ENCODE results near the gene CPB1. TPM values are rescaled to one million over a fixed set of nuclear protein-coding genes. Genes with fewer than 3 reads are reported as not detected.

Gene CPB1
- polyA plus RNA-seq, 1 experiment, result not detected

GRCh38 chr3:148847351-148847750 lies 19.7 kb downstream of the CPB1 start:
- Histone ChIP-seq H3K27me3 (ENCODE audit: control insufficient read depth, insufficient read depth, low read length) (no peaks in the 10 kb centered on the region), H3K9me3 (ENCODE audit: control insufficient read depth, insufficient read depth, low read length) (no peaks in the 10 kb centered on the region), H3K27ac (ENCODE audit: low read depth, low read length) (no peak overlapping the region), H3K4me3 (ENCODE audit: low read depth, low read length) (no peak overlapping the region)
- TF ChIP-seq CTCF (IDR thresholded peaks at IDR 0.05; ENCODE audit: low read depth, low read length), result no peak
- CTCF ChIA-PET, result interaction anchor here (0.6 to 3.1 kb wide), 2 partner anchors 9 to 13 kb away, joined by 3 to 18 read pairs; no protein-coding TSS in a partner anchor
- POLR2A ChIA-PET, result no interaction called here
- no peak for DNase-seq (ENCODE audit: low read depth, low spot score)

DNA sequence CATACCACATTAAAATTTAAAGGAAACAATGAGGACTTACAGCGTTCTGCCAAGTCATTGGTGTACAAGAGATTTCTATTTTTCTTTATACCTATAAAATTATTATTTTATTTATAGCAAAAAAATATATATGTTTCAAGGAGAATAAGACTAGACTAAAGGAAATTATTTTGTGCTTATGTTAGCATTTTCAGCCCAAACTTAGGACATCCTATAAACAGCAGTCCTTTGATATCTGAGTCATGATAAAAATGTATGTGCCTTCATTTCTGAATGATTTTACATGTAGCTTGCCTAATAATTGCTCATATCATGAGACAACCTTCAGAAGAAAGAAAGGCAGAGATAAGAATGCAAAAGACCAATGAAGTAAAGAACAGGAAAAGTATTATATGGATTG lies 20.8 kb downstream of the CPB1 start:
- H3K4me3 ChIP-seq (ENCODE audit: low read depth, low read length), result no peak overlapping the region
- no peaks in the 10 kb centered on the region for H3K27me3 ChIP-seq (ENCODE audit: control insufficient read depth, insufficient read depth, low read length)
- no peaks in the 10 kb centered on the region for H3K9me3 ChIP-seq (ENCODE audit: control insufficient read depth, insufficient read depth, low read length)
- DNase-seq (ENCODE audit: low read depth, low spot score), result no peak
- POLR2A ChIA-PET, result no interaction called here
- CTCF ChIA-PET, result interaction anchor here (3.1 kb wide), 1 partner anchor 12 kb away, joined by 18 read pairs; no protein-coding TSS in a partner anchor
- no peak for TF ChIP-seq CTCF (IDR thresholded peaks at IDR 0.05; ENCODE audit: low read depth, low read length)
- H3K27ac ChIP-seq (ENCODE audit: low read depth, low read length), result no peak overlapping the region

DNA sequence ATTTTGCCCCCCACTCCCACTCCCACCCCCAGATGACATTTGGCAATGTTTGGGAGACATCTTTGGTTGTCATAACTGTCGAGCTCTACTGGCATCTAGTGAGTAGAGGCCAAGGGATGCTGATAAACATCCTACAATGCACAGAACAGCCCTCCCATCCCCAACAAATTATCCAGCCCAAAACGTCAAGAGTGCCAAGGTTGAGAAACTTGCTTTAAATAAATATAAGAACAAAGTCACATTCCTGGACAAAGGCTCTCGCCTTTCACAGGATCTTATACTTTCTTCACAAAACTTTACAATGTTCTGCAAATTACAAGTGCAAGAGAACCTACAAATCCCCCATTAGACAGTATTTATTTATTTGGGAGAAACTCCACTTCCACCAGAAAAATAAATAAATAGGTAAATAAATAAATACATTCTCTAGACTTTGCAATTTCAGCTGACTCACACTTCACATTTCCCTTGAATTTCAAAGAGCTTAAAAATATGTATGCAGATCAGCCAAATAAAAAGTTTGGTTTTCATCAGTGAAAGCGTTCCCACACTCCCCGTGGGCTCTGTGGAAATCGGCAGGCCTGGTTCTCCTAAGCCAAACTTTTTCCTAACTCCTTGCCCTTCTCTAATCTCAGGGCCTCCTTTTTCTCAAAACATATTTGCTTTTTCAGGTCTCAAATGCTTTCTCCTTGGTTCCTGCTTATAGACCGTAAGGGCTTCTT lies 24.8 kb downstream of the CPB1 start:
- Histone ChIP-seq H3K27me3 (ENCODE audit: control insufficient read depth, insufficient read depth, low read length) (no peaks in the 10 kb centered on the region), H3K27ac (ENCODE audit: low read depth, low read length) (no peak overlapping the region), H3K4me3 (ENCODE audit: low read depth, low read length) (no peak overlapping the region), H3K9me3 (ENCODE audit: control insufficient read depth, insufficient read depth, low read length) (no peaks in the 10 kb centered on the region)
- no peak for TF ChIP-seq CTCF (IDR thresholded peaks at IDR 0.05; ENCODE audit: low read depth, low read length)
- ChIA-PET CTCF (interaction anchor here (0.6 to 2.9 kb wide), 6 partner anchors 10 to 473 kb away, joined by 3 to 16 read pairs (median 4); no protein-coding TSS in a partner anchor), POLR2A (no interaction called here)
- no peak for DNase-seq (ENCODE audit: low read depth, low spot score)

GRCh38 chr3:148853076-148853475 lies 25.5 kb downstream of the CPB1 start:
- TF ChIP-seq CTCF (IDR thresholded peaks at IDR 0.05; ENCODE audit: low read depth, low read length), result no peak
- Histone ChIP-seq H3K27ac (ENCODE audit: low read depth, low read length) (no peak overlapping the region), H3K4me3 (ENCODE audit: low read depth, low read length) (no peak overlapping the region), H3K27me3 (ENCODE audit: control insufficient read depth, insufficient read depth, low read length) (no peaks in the 10 kb centered on the region), H3K9me3 (ENCODE audit: control insufficient read depth, insufficient read depth, low read length) (no peaks in the 10 kb centered on the region)
- ChIA-PET CTCF (interaction anchor here (0.6 to 2.9 kb wide), 5 partner anchors 9 to 473 kb away, joined by 3 to 16 read pairs (median 4); no protein-coding TSS in a partner anchor), POLR2A (no interaction called here)
- no peak for DNase-seq (ENCODE audit: low read depth, low spot score)

GRCh38 chr3:148854061-148854460 lies 26.4 kb downstream of the CPB1 start:
- H3K27ac ChIP-seq (ENCODE audit: low read depth, low read length), result no peak overlapping the region

More at GRCh38 chr3:148854061-148854460, 26.4 kb downstream of the CPB1 start:
- Histone ChIP-seq H3K4me3 (ENCODE audit: low read depth, low read length) (no peak overlapping the region), H3K27me3 (ENCODE audit: control insufficient read depth, insufficient read depth, low read length) (no peaks in the 10 kb centered on the region), H3K9me3 (ENCODE audit: control insufficient read depth, insufficient read depth, low read length) (no peaks in the 10 kb centered on the region)
- no peak for DNase-seq (ENCODE audit: low read depth, low spot score)
- ChIA-PET POLR2A (no interaction called here), CTCF (interaction anchor here (0.9 to 2.9 kb wide), 3 partner anchors 8 to 92 kb away, joined by 3 to 16 read pairs (median 5); no protein-coding TSS in a partner anchor)
- TF ChIP-seq CTCF (IDR thresholded peaks at IDR 0.05; ENCODE audit: low read depth, low read length), result no peak
